ENCODE measurements around the gene NHEJ1. TPM values are rescaled to one million over a fixed set of nuclear protein-coding genes. Genes with fewer than 3 reads are reported as not detected.

The NHEJ1 gene
- total and polyA plus RNA-seq, 9 of the 15 experiments (the other 6 are each of a cell fraction or from before 2014, with no cell fraction given): 9.0 to 23.7 (median 13.9) TPM

- no peak for TF ChIP-seq ZNF583 (CRISPR knock-in tag; IDR thresholded peaks at IDR 0.05)
- TF ChIP-seq MAZ (CRISPR knock-in tag; conservative IDR thresholded peaks at IDR 0.05 in 1 of 2, IDR thresholded peaks at IDR 0.05 in 1 of 2): peak in 1 of 2 experiments; percentile 73; a peak in 2 of 4 replicates
- TF ChIP-seq ZNF134 (CRISPR knock-in tag; conservative IDR thresholded peaks at IDR 0.05): 0 out of 2 replicates have a peak, but pooled peaks have one; percentile 21
- no peak for TF ChIP-seq ZNF133 (CRISPR knock-in tag; IDR thresholded peaks at IDR 0.05)
- TF ChIP-seq CAMTA2 (CRISPR knock-in tag; conservative IDR thresholded peaks at IDR 0.05): no peak
- no peak for TF ChIP-seq ZNF589 (CRISPR knock-in tag; IDR thresholded peaks at IDR 0.05; ENCODE audit: low read depth)
- TF ChIP-seq GATAD2B (IDR thresholded peaks at IDR 0.05; ENCODE audit: borderline replicate concordance): no peak
- no peak for TF ChIP-seq CEBPZ (IDR thresholded peaks at IDR 0.05; ENCODE audit: borderline replicate concordance, low read depth, low read length)
- peak; percentile 63 to 83 for TF ChIP-seq RAD21 (CRISPR knock-in tag; conservative IDR thresholded peaks at IDR 0.05 in 1 of 2, IDR thresholded peaks at IDR 0.05 in 1 of 2)
- no peak for TF ChIP-seq SP2 (IDR thresholded peaks at IDR 0.05; ENCODE audit: extremely low read depth, low read depth, low read length, poor library complexity, severe bottlenecking)
- TF ChIP-seq ZNF24 (IDR thresholded peaks at IDR 0.05): no peak
- TF ChIP-seq NFIX (CRISPR knock-in tag; IDR thresholded peaks at IDR 0.05; ENCODE audit: low read depth): no peak
- TF ChIP-seq RCOR1 (IDR thresholded peaks at IDR 0.05; ENCODE audit: borderline replicate concordance in 1 of 2, low read depth in 2 of 2, low read length in 2 of 2): no peak
- TF ChIP-seq TCFL5 (CRISPR knock-in tag; conservative IDR thresholded peaks at IDR 0.05): no peak
- TF ChIP-seq ZNF184 (CRISPR knock-in tag; IDR thresholded peaks at IDR 0.05): no peak
- TF ChIP-seq PHF21A (IDR thresholded peaks at IDR 0.05; ENCODE audit: borderline replicate concordance, low read depth): no peak
- TF ChIP-seq DEAF1 (CRISPR knock-in tag; IDR thresholded peaks at IDR 0.05): peak; percentile 59
- TF ChIP-seq TFAP4 (CRISPR knock-in tag; IDR thresholded peaks at IDR 0.05; ENCODE audit: borderline replicate concordance): 0 out of 2 replicates have a peak, but pooled peaks have one; percentile 25
- TF ChIP-seq STAG1 (CRISPR knock-in tag; IDR thresholded peaks at IDR 0.05; ENCODE audit: borderline replicate concordance): peak; percentile 48; the same call in 1 of the 2 replicates
- peak; percentile 36 for TF ChIP-seq CTCFL (IDR thresholded peaks at IDR 0.05; ENCODE audit: borderline replicate concordance, insufficient read depth, low read depth, low read length, poor library complexity, severe bottlenecking)
These were observed 130.8 kb downstream of the NHEJ1 start (continued) for GRCh38 chr2:219029829-219030165.

Data from K562 (cell line).